C4-2B (cell line): Measurements from ENCODE around the gene KRTAP2-4.

Experiments
- CTCF ChIP-seq: fragments of 450-650 bp; conservative IDR thresholded peaks from 2 replicates; pipeline ENCODE4 v1.5.1; 2017; ENCODE audit warnings: mild to moderate bottlenecking
- ZFX ChIP-seq: fragments of 450-650 bp; IDR thresholded peaks from 2 replicates; pipeline ENCODE4 v1.6.1; 2017

- TF ChIP-seq CTCF (no peak), ZFX (no peak)
Observed at GRCh38 chr17:41098042-41098441, 32.4 kb upstream of the KRTAP2-4 start, which contains the start of gene KRTAP4-8.
